ENCODE data around the gene IMPG2. TPM values are rescaled to one million over a fixed set of nuclear protein-coding genes. Genes with fewer than 3 reads are reported as not detected.

The IMPG2 gene
- total RNA-seq (under 1 TPM; 0.56 to 0.88 (median 0.76) TPM), total RNA-seq (0.32 to 7.8 (median 2.8) reads per million in 29 experiments)
- total RNA-seq (2013): 0.59 TPM

DNA sequence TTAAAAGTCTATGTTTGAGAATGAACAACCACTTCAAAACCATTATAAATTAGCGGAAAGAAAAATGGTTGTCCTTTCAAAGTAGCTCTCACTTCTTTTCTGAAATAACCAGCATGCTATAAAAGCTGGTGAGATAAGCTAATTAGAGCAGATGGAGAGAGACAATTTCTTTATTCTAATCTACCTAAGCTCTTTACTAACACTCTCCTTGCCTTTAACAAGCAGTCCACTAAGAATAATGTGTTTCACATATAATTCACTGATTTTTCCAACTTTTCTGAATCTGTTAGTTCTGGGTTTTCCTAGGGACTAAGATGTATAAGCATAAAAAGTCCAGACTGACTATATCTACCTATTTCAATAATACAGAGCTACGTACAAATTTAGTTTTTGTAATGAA is at the start of gene IMPG2:
Gene IMPG2 (minus strand): TSS at position 101 of the 400 bp plus-strand sequence. CDS start 203 bp downstream, outside the sequence.
- Mint-ChIP-seq H3K9me3 (no peaks in the 10 kb centered on the region), H3K4me3 (no peak within 1 kb of the TSS), H3K36me3 (peaks cover 6% of the 10 kb centered on the region), H3K4me1 (no peaks in the 10 kb centered on the region), H3K27me3 (no peaks in the 10 kb centered on the region), H3K27ac (no peak within 1 kb of the TSS)
- no peaks in the 10 kb centered on the region for H3K27me3 ChIP-seq (replicated peaks in 1 of 2; ENCODE audit: control insufficient read depth in 2 of 2, extremely low read depth in 1 of 2, insufficient read depth in 2 of 2, low read length in 1 of 2)
- CTCF ChIA-PET: interaction anchor here in 1 of 2 donors (1.3 kb wide), 1 partner anchor 265 kb away, joined by 3 read pairs; no protein-coding TSS in a partner anchor
- no peak for ATAC-seq (replicated peaks in 1 of 4)
- no peaks in the 10 kb centered on the region for H3K4me1 ChIP-seq (ENCODE audit: control insufficient read depth in 1 of 2, extremely low read depth in 1 of 2, insufficient read depth in 2 of 2, low read length in 2 of 2)
- H3K36me3 ChIP-seq (ENCODE audit: control insufficient read depth in 2 of 2, extremely low read depth in 1 of 2, insufficient read depth in 1 of 2, low read length in 1 of 2): peaks cover 0 to 2% of the 10 kb centered on the region in 2 donors
- DNase-seq: no peak
- WGBS (ENCODE audit: insufficient coverage): no CpG with 5 or more reads among the region's 2 CpGs
- H3K9me3 ChIP-seq: no peaks in the 10 kb centered on the region
- POLR2A ChIA-PET: interaction anchor here in 1 of 2 donors (0.6 kb wide), 1 partner anchor 182 kb away, joined by 3 read pairs; no protein-coding TSS in a partner anchor
- H3K27ac ChIP-seq (ENCODE audit: low read length): no peak within 1 kb of the TSS
- no peak within 1 kb of the TSS for H3K4me3 ChIP-seq (ENCODE audit: control insufficient read depth in 1 of 2, extremely low read depth in 1 of 2, low read length in 1 of 2)

DNA sequence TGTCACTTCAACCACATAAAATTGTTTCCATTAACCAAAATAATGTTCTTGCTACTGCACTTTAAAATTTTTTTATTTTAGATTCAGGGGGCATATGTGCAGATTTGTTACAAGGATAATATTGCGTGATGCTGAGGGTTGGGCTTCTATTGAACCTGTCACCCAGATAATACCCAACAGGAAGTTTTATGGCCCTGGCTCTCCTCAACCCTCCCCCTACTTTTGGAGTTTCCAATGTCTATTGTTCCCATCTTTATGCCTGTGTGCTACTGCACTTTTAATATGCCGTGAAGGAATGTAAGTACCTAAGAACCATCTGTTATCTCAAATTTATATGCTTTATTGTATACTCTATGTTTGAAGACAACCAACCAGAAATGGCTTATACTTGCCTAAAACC is 42.0 kb upstream of the IMPG2 start:
- Mint-ChIP-seq H3K36me3 (peaks cover 61% of the 10 kb centered on the region), H3K4me1 (no peaks in the 10 kb centered on the region), H3K4me3 (no peak overlapping the region), H3K27me3 (no peaks in the 10 kb centered on the region), H3K9me3 (peaks cover 0 to 7% (median 0%) of the 10 kb centered on the region in 3 donors), H3K27ac (no peak overlapping the region)
- DNase-seq (no peak), ATAC-seq (replicated peaks in 1 of 4) (no peak)
- POLR2A ChIA-PET: no interaction called here
- no CpG with 5 or more reads among the region's 2 CpGs for WGBS (ENCODE audit: insufficient coverage)
- no peaks in the 10 kb centered on the region for H3K4me1 ChIP-seq (ENCODE audit: control insufficient read depth in 1 of 2, extremely low read depth in 1 of 2, insufficient read depth in 2 of 2, low read length in 2 of 2)
- CTCF ChIA-PET: no interaction called here
- H3K27me3 ChIP-seq (replicated peaks in 1 of 2; ENCODE audit: control insufficient read depth in 2 of 2, extremely low read depth in 1 of 2, insufficient read depth in 2 of 2, low read length in 1 of 2): no peaks in the 10 kb centered on the region
- no peak overlapping the region for H3K27ac ChIP-seq (ENCODE audit: low read length)
- H3K36me3 ChIP-seq (ENCODE audit: control insufficient read depth in 2 of 2, extremely low read depth in 1 of 2, insufficient read depth in 1 of 2, low read length in 1 of 2): peaks cover 0 to 47% of the 10 kb centered on the region in 2 donors
- H3K4me3 ChIP-seq (ENCODE audit: control insufficient read depth in 1 of 2, extremely low read depth in 1 of 2, low read length in 1 of 2): no peak overlapping the region
- H3K9me3 ChIP-seq: no peaks in the 10 kb centered on the region

DNA sequence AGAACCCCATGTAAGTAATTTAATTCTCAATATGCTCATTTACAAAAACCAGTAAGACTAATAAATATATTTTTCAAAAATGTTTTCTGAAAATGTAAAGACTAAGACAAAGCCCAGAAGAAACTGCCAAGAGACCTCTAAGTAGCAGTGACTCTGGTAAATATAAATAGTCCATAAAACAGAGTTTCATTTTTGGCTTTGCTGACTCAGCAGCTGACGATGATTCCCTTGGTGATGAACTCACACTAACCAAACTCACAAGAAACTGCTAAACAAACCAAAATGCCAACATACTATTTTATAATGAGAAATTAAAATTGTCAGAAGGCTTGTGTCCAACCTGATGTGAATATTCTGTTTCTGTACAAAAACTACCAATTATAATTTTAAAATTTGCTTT is 31.5 kb upstream of the IMPG2 start:
- Histone ChIP-seq H3K4me1 (ENCODE audit: control insufficient read depth in 1 of 2, extremely low read depth in 1 of 2, insufficient read depth in 2 of 2, low read length in 2 of 2) (no peaks in the 10 kb centered on the region), H3K27ac (ENCODE audit: low read length) (no peak overlapping the region), H3K36me3 (ENCODE audit: control insufficient read depth in 2 of 2, extremely low read depth in 1 of 2, insufficient read depth in 1 of 2, low read length in 1 of 2) (peaks cover 10% of the 10 kb centered on the region in 2 donors), H3K4me3 (ENCODE audit: control insufficient read depth in 1 of 2, extremely low read depth in 1 of 2, low read length in 1 of 2) (no peak overlapping the region), H3K27me3 (replicated peaks in 1 of 2; ENCODE audit: control insufficient read depth in 2 of 2, extremely low read depth in 1 of 2, insufficient read depth in 2 of 2, low read length in 1 of 2) (no peaks in the 10 kb centered on the region), H3K9me3 (no peaks in the 10 kb centered on the region)
- WGBS (ENCODE audit: insufficient coverage): no CpG with 5 or more reads among the region's 1 CpG
- peaks cover 0 to 3% (median 2%) of the 10 kb centered on the region in 3 donors for H3K4me1 Mint-ChIP-seq
- DNase-seq (no peak), ATAC-seq (replicated peaks in 1 of 4) (no peak)
- CTCF ChIA-PET: no interaction called here
- no peaks in the 10 kb centered on the region for H3K9me3 Mint-ChIP-seq
- POLR2A ChIA-PET: no interaction called here
- no peaks in the 10 kb centered on the region for H3K27me3 Mint-ChIP-seq
- H3K4me3 Mint-ChIP-seq: no peak overlapping the region
- no peak overlapping the region for H3K27ac Mint-ChIP-seq
- peaks cover 29% of the 10 kb centered on the region for H3K36me3 Mint-ChIP-seq

GRCh38 chr3:101340591-101340990 is 20.2 kb upstream of the IMPG2 start:
- Mint-ChIP-seq H3K36me3 (peaks cover 56% of the 10 kb centered on the region), H3K4me1 (no peaks in the 10 kb centered on the region), H3K9me3 (no peaks in the 10 kb centered on the region), H3K27me3 (no peaks in the 10 kb centered on the region), H3K27ac (peak overlapping the region in 1 of 2 donors; percentile 28), H3K4me3 (no peak overlapping the region)
- Histone ChIP-seq H3K36me3 (ENCODE audit: control insufficient read depth in 2 of 2, extremely low read depth in 1 of 2, insufficient read depth in 1 of 2, low read length in 1 of 2) (peaks cover 5 to 48% of the 10 kb centered on the region in 2 donors), H3K9me3 (no peaks in the 10 kb centered on the region), H3K27me3 (replicated peaks in 1 of 2; ENCODE audit: control insufficient read depth in 2 of 2, extremely low read depth in 1 of 2, insufficient read depth in 2 of 2, low read length in 1 of 2) (no peaks in the 10 kb centered on the region), H3K4me3 (ENCODE audit: control insufficient read depth in 1 of 2, extremely low read depth in 1 of 2, low read length in 1 of 2) (no peak overlapping the region), H3K27ac (ENCODE audit: low read length) (no peak overlapping the region), H3K4me1 (ENCODE audit: control insufficient read depth in 1 of 2, extremely low read depth in 1 of 2, insufficient read depth in 2 of 2, low read length in 2 of 2) (no peaks in the 10 kb centered on the region)
- CTCF ChIA-PET: interaction anchor here in 1 of 2 donors (0.6 kb wide), 2 partner anchors 11 to 1191 kb away, joined by 3 to 9 read pairs; no protein-coding TSS in a partner anchor
- DNase-seq: no peak
- WGBS (ENCODE audit: insufficient coverage): no CpG with 5 or more reads among the region's 2 CpGs
- POLR2A ChIA-PET: interaction anchor here in 1 of 2 donors (0.9 kb wide), 1 partner anchor 10 kb away, joined by 4 read pairs; no protein-coding TSS in a partner anchor
- ATAC-seq (replicated peaks in 1 of 4): no peak

GRCh38 chr3:101333883-101334282 is 13.5 kb upstream of the IMPG2 start:
- no peak for DNase-seq
- ChIA-PET POLR2A (no interaction called here), CTCF (no interaction called here)
- no peaks in the 10 kb centered on the region for H3K9me3 ChIP-seq
- H3K27me3 ChIP-seq (replicated peaks in 1 of 2; ENCODE audit: control insufficient read depth in 2 of 2, extremely low read depth in 1 of 2, insufficient read depth in 2 of 2, low read length in 1 of 2): no peaks in the 10 kb centered on the region
- H3K9me3 Mint-ChIP-seq: no peaks in the 10 kb centered on the region
- 90% methylated on average over 7 of the region's 7 CpGs for WGBS (ENCODE audit: insufficient coverage)
- H3K4me1 ChIP-seq (ENCODE audit: control insufficient read depth in 1 of 2, extremely low read depth in 1 of 2, insufficient read depth in 2 of 2, low read length in 2 of 2): no peaks in the 10 kb centered on the region
- H3K4me3 Mint-ChIP-seq: no peak overlapping the region
- H3K27ac ChIP-seq (ENCODE audit: low read length): no peak overlapping the region
- peaks cover 46% of the 10 kb centered on the region for H3K36me3 Mint-ChIP-seq
- H3K36me3 ChIP-seq (ENCODE audit: control insufficient read depth in 2 of 2, extremely low read depth in 1 of 2, insufficient read depth in 1 of 2, low read length in 1 of 2): peaks cover 0 to 19% of the 10 kb centered on the region in 2 donors
- H3K27ac Mint-ChIP-seq: no peak overlapping the region
- H3K27me3 Mint-ChIP-seq: no peaks in the 10 kb centered on the region
- H3K4me3 ChIP-seq (ENCODE audit: control insufficient read depth in 1 of 2, extremely low read depth in 1 of 2, low read length in 1 of 2): no peak overlapping the region
- no peak for ATAC-seq (replicated peaks in 1 of 4)
- no peaks in the 10 kb centered on the region for H3K4me1 Mint-ChIP-seq

GRCh38 chr3:101329016-101329673 is 8.8 kb upstream of the IMPG2 start:
- H3K9me3 ChIP-seq: no peaks in the 10 kb centered on the region
- Mint-ChIP-seq H3K4me3 (no peak overlapping the region), H3K27me3 (no peaks in the 10 kb centered on the region), H3K27ac (no peak overlapping the region), H3K9me3 (no peaks in the 10 kb centered on the region), H3K36me3 (peaks cover 37% of the 10 kb centered on the region), H3K4me1 (no peaks in the 10 kb centered on the region)
- 100% methylated on average over 3 of the region's 7 CpGs for WGBS (ENCODE audit: insufficient coverage)
- ChIA-PET CTCF (interaction anchor here in 1 of 2 donors (0.8 kb wide), 1 partner anchor 1234 kb away, joined by 4 read pairs; no protein-coding TSS in a partner anchor), POLR2A (no interaction called here)
- no peak overlapping the region for H3K4me3 ChIP-seq (ENCODE audit: control insufficient read depth in 1 of 2, extremely low read depth in 1 of 2, low read length in 1 of 2)
- H3K27ac ChIP-seq (ENCODE audit: low read length): no peak overlapping the region
- DNase-seq (no peak), ATAC-seq (replicated peaks in 1 of 4) (no peak)
- H3K27me3 ChIP-seq (replicated peaks in 1 of 2; ENCODE audit: control insufficient read depth in 2 of 2, extremely low read depth in 1 of 2, insufficient read depth in 2 of 2, low read length in 1 of 2): no peaks in the 10 kb centered on the region
- no peaks in the 10 kb centered on the region for H3K4me1 ChIP-seq (ENCODE audit: control insufficient read depth in 1 of 2, extremely low read depth in 1 of 2, insufficient read depth in 2 of 2, low read length in 2 of 2)
- H3K36me3 ChIP-seq (ENCODE audit: control insufficient read depth in 2 of 2, extremely low read depth in 1 of 2, insufficient read depth in 1 of 2, low read length in 1 of 2): peaks cover 5 to 21% of the 10 kb centered on the region in 2 donors
